ENCODE data around the gene ZFP3.
A peak's percentile ranks its signal among the peaks of the same experiment; 100 is the strongest.
"Not testable (repeated sequence)": the region's sequence is repeated elsewhere in the genome, so short reads cannot be mapped to it uniquely, and the experiment has no call there.

The ZFP3 gene

GRCh38 chr17:5115673-5116651 lies 37.7 kb downstream of the ZFP3 start, which contains the start of gene USP6:
Gene USP6, plus strand, starts transcription at chr17:5116032. Its CDS starts 14,336 bp downstream, at chr17:5130368.
- no peak within 1 kb of the TSS for H3K4me3 ChIP-seq (ENCODE audit: low read depth, low read length)
- H3K36me3 ChIP-seq (ENCODE audit: insufficient read depth, low read length) = peaks cover 9% of the 10 kb centered on the region; the same call in 1 of the 2 replicates
- no peak within 1 kb of the TSS for H2AFZ ChIP-seq (ENCODE audit: low read length, unreplicated experiment)
- peaks cover 1% of the 10 kb centered on the region for H3K4me1 ChIP-seq (ENCODE audit: control insufficient read depth, insufficient read depth, low read length, unreplicated experiment)
- H3K27me3 ChIP-seq (ENCODE audit: insufficient read depth, low read length) = peaks cover 45% of the 10 kb centered on the region
- H3K27ac ChIP-seq (ENCODE audit: low read depth, low read length) = no peak within 1 kb of the TSS
- peaks cover 7% of the 10 kb centered on the region for H3K79me2 ChIP-seq (ENCODE audit: control insufficient read depth, insufficient read depth, low read length, unreplicated experiment)

GRCh38 chr17:5118219-5118618 lies 40.0 kb downstream of the ZFP3 start:
- Histone ChIP-seq H3K27me3 (ENCODE audit: insufficient read depth, low read length) (peaks cover 65% of the 10 kb centered on the region), H3K27ac (ENCODE audit: low read depth, low read length) (no peak overlapping the region), H2AFZ (ENCODE audit: low read length, unreplicated experiment) (no peak overlapping the region), H3K36me3 (ENCODE audit: insufficient read depth, low read length) (peaks cover 9% of the 10 kb centered on the region; the same call in 1 of the 2 replicates), H3K4me1 (ENCODE audit: control insufficient read depth, insufficient read depth, low read length, unreplicated experiment) (no peaks in the 10 kb centered on the region), H3K79me2 (ENCODE audit: control insufficient read depth, insufficient read depth, low read length, unreplicated experiment) (no peaks in the 10 kb centered on the region), H3K4me3 (ENCODE audit: low read depth, low read length) (no peak overlapping the region)

GRCh38 chr17:5120036-5120435 lies 41.8 kb downstream of the ZFP3 start:
- H3K36me3 ChIP-seq (ENCODE audit: insufficient read depth, low read length) = no peaks in the 10 kb centered on the region
- no peaks in the 10 kb centered on the region for H3K4me1 ChIP-seq (ENCODE audit: control insufficient read depth, insufficient read depth, low read length, unreplicated experiment)
- no peaks in the 10 kb centered on the region for H3K79me2 ChIP-seq (ENCODE audit: control insufficient read depth, insufficient read depth, low read length, unreplicated experiment)
- no peak overlapping the region for H3K27ac ChIP-seq (ENCODE audit: low read depth, low read length)
- H3K27me3 ChIP-seq (ENCODE audit: insufficient read depth, low read length) = peaks cover 78% of the 10 kb centered on the region
- no peak overlapping the region for H3K4me3 ChIP-seq (ENCODE audit: low read depth, low read length)
- no peak overlapping the region for H2AFZ ChIP-seq (ENCODE audit: low read length, unreplicated experiment)

DNA sequence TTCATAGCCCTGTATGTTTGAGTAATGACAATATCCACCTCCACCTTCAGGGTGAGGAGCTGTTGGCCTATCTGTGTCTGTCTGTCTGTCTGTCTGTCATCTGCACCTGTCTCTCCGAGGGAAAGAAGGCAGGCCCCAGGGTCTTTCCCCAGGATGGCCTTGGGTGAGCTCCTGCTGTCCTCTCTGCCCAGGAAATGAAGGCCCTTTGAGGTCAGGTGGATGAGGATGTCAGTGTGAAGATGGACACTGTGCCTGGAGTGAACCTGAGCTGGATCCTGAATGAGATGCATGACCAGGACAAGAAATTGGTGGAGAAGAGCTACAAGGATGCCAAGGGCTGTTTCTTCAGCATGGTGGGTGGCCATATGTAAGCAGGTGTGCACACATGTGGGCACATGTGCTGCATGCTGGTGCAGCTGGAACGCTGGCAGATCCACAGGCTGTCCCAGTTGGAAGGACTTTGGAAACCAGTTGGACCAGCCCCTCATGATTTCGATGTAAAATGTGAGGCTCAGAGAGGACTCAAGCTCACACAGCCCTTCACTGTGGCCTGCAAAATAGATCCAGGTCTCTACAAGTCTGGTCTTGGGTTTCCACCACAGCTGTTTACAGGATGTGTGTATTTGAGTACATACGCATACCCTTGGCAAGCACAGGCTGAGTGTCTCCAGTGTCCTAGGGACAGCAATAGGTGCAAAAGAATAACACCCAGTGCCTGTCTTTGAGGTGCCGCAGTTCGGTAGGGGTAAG lies 42.3 kb downstream of the ZFP3 start:
- not testable (repeated sequence) for H3K36me3 ChIP-seq (ENCODE audit: insufficient read depth, low read length); H2AFZ ChIP-seq (ENCODE audit: low read length, unreplicated experiment)

DNA sequence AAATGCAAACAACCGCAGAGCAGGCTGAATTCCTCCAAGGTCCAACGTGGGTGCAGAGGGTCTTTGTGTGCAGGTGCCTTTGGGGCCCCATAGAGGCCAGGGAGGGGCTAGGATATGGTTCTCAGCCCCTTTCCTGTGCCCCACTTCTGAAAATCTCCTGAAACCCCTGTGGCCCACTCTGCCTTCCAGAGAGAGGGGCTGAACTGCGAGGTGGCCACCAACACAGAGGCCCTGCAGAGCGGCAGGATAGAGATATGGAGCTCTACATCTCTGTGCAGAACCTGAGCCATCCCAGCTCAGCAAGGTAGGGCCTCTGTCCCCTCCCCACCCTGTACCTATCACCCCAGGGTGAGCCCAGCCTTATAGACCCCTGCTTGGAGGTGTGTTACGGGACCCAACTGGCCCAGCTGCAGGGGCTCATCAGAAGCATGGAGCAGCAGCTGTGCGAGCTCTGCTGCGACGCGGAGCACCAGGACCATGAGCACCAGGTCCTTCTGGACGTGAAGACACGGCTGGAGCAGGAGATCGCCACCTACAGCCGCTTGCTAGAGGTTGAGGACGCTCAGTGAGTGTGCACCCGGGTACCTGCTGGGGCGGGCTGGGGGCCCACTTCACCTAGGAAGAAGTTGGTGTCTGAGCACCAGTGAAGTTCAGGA lies 43.0 kb downstream of the ZFP3 start:
- H3K27ac ChIP-seq (ENCODE audit: low read depth, low read length) = no peak overlapping the region
- no peak overlapping the region for H3K4me3 ChIP-seq (ENCODE audit: low read depth, low read length)
- H2AFZ ChIP-seq (ENCODE audit: low read length, unreplicated experiment) = no peak overlapping the region
- peaks cover 66% of the 10 kb centered on the region for H3K27me3 ChIP-seq (ENCODE audit: insufficient read depth, low read length)
- no peaks in the 10 kb centered on the region for H3K4me1 ChIP-seq (ENCODE audit: control insufficient read depth, insufficient read depth, low read length, unreplicated experiment)
- H3K79me2 ChIP-seq (ENCODE audit: control insufficient read depth, insufficient read depth, low read length, unreplicated experiment) = no peaks in the 10 kb centered on the region
- no peaks in the 10 kb centered on the region for H3K36me3 ChIP-seq (ENCODE audit: insufficient read depth, low read length)

More for the DNA sequence above, 42.3 kb downstream of the ZFP3 start:
- H3K79me2 ChIP-seq (ENCODE audit: control insufficient read depth, insufficient read depth, low read length, unreplicated experiment); H3K4me3 ChIP-seq (ENCODE audit: low read depth, low read length); H3K27ac ChIP-seq (ENCODE audit: low read depth, low read length); H3K4me1 ChIP-seq (ENCODE audit: control insufficient read depth, insufficient read depth, low read length, unreplicated experiment): not testable (repeated sequence)
- H3K27me3 ChIP-seq (ENCODE audit: insufficient read depth, low read length) = peaks cover 73% of the 10 kb centered on the region

GRCh38 chr17:5122056-5122455 lies 43.8 kb downstream of the ZFP3 start:
- peaks cover 58% of the 10 kb centered on the region for H3K27me3 ChIP-seq (ENCODE audit: insufficient read depth, low read length)
- peak overlapping the region; percentile 78 for H3K4me3 ChIP-seq (ENCODE audit: low read depth, low read length)
- H3K27ac ChIP-seq (ENCODE audit: low read depth, low read length); H3K36me3 ChIP-seq (ENCODE audit: insufficient read depth, low read length); H2AFZ ChIP-seq (ENCODE audit: low read length, unreplicated experiment); H3K4me1 ChIP-seq (ENCODE audit: control insufficient read depth, insufficient read depth, low read length, unreplicated experiment); H3K79me2 ChIP-seq (ENCODE audit: control insufficient read depth, insufficient read depth, low read length, unreplicated experiment): not testable (repeated sequence)

- peak overlapping the region; percentile 78 for H3K4me3 ChIP-seq (ENCODE audit: low read depth, low read length)
Observed at GRCh38 chr17:5122586-5123342, 44.5 kb downstream of the ZFP3 start.

GRCh38 chr17:5123343-5124124 lies 45.3 kb downstream of the ZFP3 start:
- peak overlapping the region; percentile 78; the same call in 1 of the 2 replicates for H3K4me3 ChIP-seq (ENCODE audit: low read depth, low read length)
- H3K79me2 ChIP-seq (ENCODE audit: control insufficient read depth, insufficient read depth, low read length, unreplicated experiment) = no peaks in the 10 kb centered on the region
- no peaks in the 10 kb centered on the region for H3K36me3 ChIP-seq (ENCODE audit: insufficient read depth, low read length)
- H3K27me3 ChIP-seq (ENCODE audit: insufficient read depth, low read length) = peaks cover 45% of the 10 kb centered on the region
- no peak overlapping the region for H2AFZ ChIP-seq (ENCODE audit: low read length, unreplicated experiment)
- no peak overlapping the region for H3K27ac ChIP-seq (ENCODE audit: low read depth, low read length)
- no peaks in the 10 kb centered on the region for H3K4me1 ChIP-seq (ENCODE audit: control insufficient read depth, insufficient read depth, low read length, unreplicated experiment)

More at GRCh38 chr17:5122586-5123342, 44.5 kb downstream of the ZFP3 start:
- Histone ChIP-seq H3K79me2 (ENCODE audit: control insufficient read depth, insufficient read depth, low read length, unreplicated experiment) (no peaks in the 10 kb centered on the region), H3K4me1 (ENCODE audit: control insufficient read depth, insufficient read depth, low read length, unreplicated experiment) (no peaks in the 10 kb centered on the region), H2AFZ (ENCODE audit: low read length, unreplicated experiment) (peak overlapping the region; percentile 86), H3K27ac (ENCODE audit: low read depth, low read length) (no peak overlapping the region), H3K27me3 (ENCODE audit: insufficient read depth, low read length) (peaks cover 52% of the 10 kb centered on the region), H3K36me3 (ENCODE audit: insufficient read depth, low read length) (no peaks in the 10 kb centered on the region)

GRCh38 chr17:5124125-5124760 lies 46.0 kb downstream of the ZFP3 start:
- H3K79me2 ChIP-seq (ENCODE audit: control insufficient read depth, insufficient read depth, low read length, unreplicated experiment); H3K36me3 ChIP-seq (ENCODE audit: insufficient read depth, low read length); H3K4me1 ChIP-seq (ENCODE audit: control insufficient read depth, insufficient read depth, low read length, unreplicated experiment); H3K27ac ChIP-seq (ENCODE audit: low read depth, low read length); H2AFZ ChIP-seq (ENCODE audit: low read length, unreplicated experiment); H3K4me3 ChIP-seq (ENCODE audit: low read depth, low read length): not testable (repeated sequence)
- peaks cover 38% of the 10 kb centered on the region for H3K27me3 ChIP-seq (ENCODE audit: insufficient read depth, low read length)
